Measurements from ENCODE around the gene CFAP251. TPM values are rescaled to one million over a fixed set of nuclear protein-coding genes. Genes with fewer than 3 reads are reported as not detected.

CFAP251 gene
- total and polyA plus RNA-seq, 2 of the 13 experiments (the other 11 are each of a cell fraction or from before 2014, with no cell fraction given) = 0.30 to 0.42 TPM

DNA sequence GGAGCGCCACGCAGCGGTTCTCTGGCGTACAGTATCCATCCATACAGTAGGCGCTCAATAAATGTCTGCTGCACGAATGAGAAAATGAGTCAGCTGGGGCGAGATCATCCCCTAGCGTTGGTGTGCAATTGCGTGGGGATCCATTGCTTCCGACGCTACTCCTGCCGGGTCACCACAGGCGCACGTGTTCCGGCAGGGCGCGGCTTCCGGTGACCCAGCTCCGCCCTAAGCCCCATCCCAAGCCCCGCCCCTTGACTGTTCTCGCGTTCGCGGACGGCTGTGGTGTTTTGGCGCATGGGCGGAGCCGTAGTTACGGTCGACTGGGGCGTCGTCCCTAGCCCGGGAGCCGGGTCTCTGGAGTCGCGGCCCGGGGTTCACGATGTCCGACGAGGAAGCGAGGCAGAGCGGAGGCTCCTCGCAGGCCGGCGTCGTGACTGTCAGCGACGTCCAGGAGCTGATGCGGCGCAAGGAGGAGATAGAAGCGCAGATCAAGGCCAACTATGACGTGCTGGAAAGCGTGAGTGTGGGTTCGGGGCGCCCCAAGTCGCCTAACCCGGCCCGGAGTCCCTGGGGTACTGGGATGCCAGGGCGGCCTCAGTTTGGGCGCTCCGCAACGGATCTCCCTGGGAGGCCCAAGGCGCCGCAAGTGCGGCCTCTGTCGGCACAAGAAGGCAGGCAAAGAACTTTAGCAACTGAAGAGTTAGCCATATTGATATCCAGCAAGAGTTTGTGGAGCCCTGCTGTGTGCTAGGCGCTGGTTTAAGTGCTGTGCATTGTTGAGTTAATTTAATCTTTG is 29.7 kb upstream of the CFAP251 start, which contains the start of gene PSMD9 (continued):
- TF ChIP-seq NFAT5 (CRISPR knock-in tag; IDR thresholded peaks at IDR 0.05) (no peak; the same call in 1 of the 2 replicates), SMAD1 (CRISPR knock-in tag; IDR thresholded peaks at IDR 0.05; ENCODE audit: borderline replicate concordance, low read depth) (peak; percentile 94; the same call in 1 of the 2 replicates), MEIS1 (CRISPR knock-in tag; IDR thresholded peaks at IDR 0.05; ENCODE audit: borderline replicate concordance) (peak; percentile 86), NR2F1 (CRISPR knock-in tag; IDR thresholded peaks at IDR 0.05) (peak; percentile 28 to 49; a peak in 2 of 4 replicates), ZNF570 (CRISPR knock-in tag; IDR thresholded peaks at IDR 0.05; ENCODE audit: borderline replicate concordance) (no peak), ZNF512B (CRISPR knock-in tag; IDR thresholded peaks at IDR 0.05; ENCODE audit: borderline replicate concordance) (0 out of 2 replicates have a peak, but pooled peaks have one; percentile 29), JUNB (CRISPR knock-in tag; IDR thresholded peaks at IDR 0.05; ENCODE audit: borderline replicate concordance) (no peak; the same call in 1 of the 2 replicates), TFE3 (CRISPR knock-in tag; IDR thresholded peaks at IDR 0.05) (peak; percentile 87), ZSCAN5A (CRISPR knock-in tag; IDR thresholded peaks at IDR 0.05; ENCODE audit: borderline replicate concordance) (peak; percentile 93; the same call in 1 of the 2 replicates), ZNF639 (CRISPR knock-in tag; conservative IDR thresholded peaks at IDR 0.05) (peak; percentile 91; the same call in 1 of the 2 replicates), ATF7-NPFF (CRISPR knock-in tag; IDR thresholded peaks at IDR 0.05; ENCODE audit: low read depth) (peak; percentile 95)
